Measurements from ENCODE around the gene FKBP1A.
"Not testable (repeated sequence)": the region's sequence is repeated elsewhere in the genome, so short reads cannot be mapped to it uniquely, and the experiment has no call there.

Gene FKBP1A

GRCh38 chr20:1415667-1416468 lies 23.0 kb upstream of the FKBP1A start:
- Histone ChIP-seq H3K9me3 (ENCODE audit: control insufficient read depth, low read depth, low read length) (peaks cover 4% of the 10 kb centered on the region), H3K36me3 (ENCODE audit: control insufficient read depth, low read depth, low read length) (no peaks in the 10 kb centered on the region), H3K27me3 (ENCODE audit: control insufficient read depth, insufficient read depth, low read length) (no peaks in the 10 kb centered on the region), H3K27ac (ENCODE audit: low read length) (no peak overlapping the region), H3K4me3 (ENCODE audit: low read length) (no peak overlapping the region), H3K9ac (ENCODE audit: low read length) (no peak overlapping the region), H3K4me1 (ENCODE audit: control insufficient read depth, low read depth, low read length) (no peaks in the 10 kb centered on the region)

DNA sequence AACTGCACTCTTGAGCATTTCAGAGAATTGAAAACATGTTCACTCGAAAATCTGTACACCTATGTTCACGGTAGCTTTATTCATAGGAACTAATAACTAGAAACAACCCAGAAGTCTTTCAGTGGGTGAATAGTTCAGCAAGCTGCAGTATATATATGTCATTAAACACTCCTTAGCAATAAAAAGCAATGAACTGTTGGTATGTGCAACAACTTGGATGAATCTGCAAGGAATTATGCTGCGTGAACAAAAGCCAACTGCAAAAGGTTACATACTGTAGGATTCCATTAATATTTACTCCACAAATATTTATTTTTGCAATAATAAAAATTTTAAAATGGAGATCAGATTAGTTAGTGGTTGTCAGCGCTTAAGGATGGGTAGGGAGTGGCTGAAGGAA lies 22.1 kb upstream of the FKBP1A start:
- Histone ChIP-seq H3K27ac (ENCODE audit: low read length) (no peak overlapping the region), H3K36me3 (ENCODE audit: control insufficient read depth, low read depth, low read length) (no peaks in the 10 kb centered on the region), H3K4me3 (ENCODE audit: low read length) (no peak overlapping the region)

GRCh38 chr20:1405801-1406200 lies 12.9 kb upstream of the FKBP1A start:
- H3K4me3 ChIP-seq (ENCODE audit: low read length) = no peak overlapping the region
- H3K36me3 ChIP-seq (ENCODE audit: control insufficient read depth, low read depth, low read length) = no peaks in the 10 kb centered on the region
- H3K9ac ChIP-seq (ENCODE audit: low read length) = no peak overlapping the region
- H3K27ac ChIP-seq (ENCODE audit: low read length) = no peak overlapping the region
- H3K27me3 ChIP-seq (ENCODE audit: control insufficient read depth, insufficient read depth, low read length) = no peaks in the 10 kb centered on the region
- H3K9me3 ChIP-seq (ENCODE audit: control insufficient read depth, low read depth, low read length) = no peaks in the 10 kb centered on the region
- no peaks in the 10 kb centered on the region for H3K4me1 ChIP-seq (ENCODE audit: control insufficient read depth, low read depth, low read length)

More for the DNA sequence above, 22.1 kb upstream of the FKBP1A start:
- H3K27me3 ChIP-seq (ENCODE audit: control insufficient read depth, insufficient read depth, low read length) = no peaks in the 10 kb centered on the region
- H3K9ac ChIP-seq (ENCODE audit: low read length) = no peak overlapping the region
- H3K9me3 ChIP-seq (ENCODE audit: control insufficient read depth, low read depth, low read length) = no peaks in the 10 kb centered on the region
- H3K4me1 ChIP-seq (ENCODE audit: control insufficient read depth, low read depth, low read length) = no peaks in the 10 kb centered on the region

DNA sequence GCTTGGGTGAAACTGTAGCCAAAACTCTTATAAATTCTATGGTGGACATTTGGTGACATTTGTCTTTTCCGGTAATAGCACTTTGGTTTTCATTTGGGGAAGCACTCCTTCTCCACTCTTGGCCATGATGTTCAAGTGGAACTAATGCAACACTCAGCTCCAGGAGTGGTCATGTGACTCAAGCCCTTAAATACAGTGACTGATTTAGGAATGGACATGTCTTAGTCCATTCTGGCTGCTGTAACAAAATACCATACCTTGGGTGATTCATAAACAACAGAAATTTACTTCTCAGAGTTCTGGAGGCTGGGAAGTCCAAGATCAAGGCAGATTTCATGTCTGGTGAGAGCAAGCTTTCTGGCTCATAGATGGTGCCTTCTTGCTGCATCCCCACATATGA lies 10.8 kb upstream of the FKBP1A start:
- H3K27me3 ChIP-seq (ENCODE audit: control insufficient read depth, insufficient read depth, low read length) = no peaks in the 10 kb centered on the region
- H3K9ac ChIP-seq (ENCODE audit: low read length) = no peak overlapping the region
- H3K4me1 ChIP-seq (ENCODE audit: control insufficient read depth, low read depth, low read length) = no peaks in the 10 kb centered on the region
- no peaks in the 10 kb centered on the region for H3K9me3 ChIP-seq (ENCODE audit: control insufficient read depth, low read depth, low read length)
- H3K36me3 ChIP-seq (ENCODE audit: control insufficient read depth, low read depth, low read length) = no peaks in the 10 kb centered on the region
- H3K27ac ChIP-seq (ENCODE audit: low read length) = no peak overlapping the region
- H3K4me3 ChIP-seq (ENCODE audit: low read length) = no peak overlapping the region

DNA sequence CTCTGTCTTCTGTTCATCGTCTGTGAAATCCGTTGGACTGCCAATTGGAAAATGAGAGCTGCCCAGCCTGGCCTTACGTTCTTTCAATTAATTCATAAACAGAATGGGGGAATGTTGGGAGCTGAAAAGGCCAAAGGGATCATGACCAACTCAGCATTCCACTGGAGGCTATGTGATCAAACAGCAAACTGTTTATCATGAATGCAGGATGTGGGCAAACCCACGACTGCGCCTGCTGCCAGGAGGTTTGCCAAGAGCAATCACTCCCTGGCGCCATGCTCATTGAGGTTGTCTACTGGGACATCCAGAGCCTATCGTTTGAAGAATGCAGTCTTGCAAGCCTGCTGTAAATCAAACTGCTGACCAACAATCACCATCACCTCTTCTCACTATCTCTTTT lies 9.3 kb upstream of the FKBP1A start:
- no peak overlapping the region for H3K9ac ChIP-seq (ENCODE audit: low read length)
- H3K36me3 ChIP-seq (ENCODE audit: control insufficient read depth, low read depth, low read length) = no peaks in the 10 kb centered on the region
- no peak overlapping the region for H3K4me3 ChIP-seq (ENCODE audit: low read length)
- peaks cover 2% of the 10 kb centered on the region for H3K27me3 ChIP-seq (ENCODE audit: control insufficient read depth, insufficient read depth, low read length)
- no peaks in the 10 kb centered on the region for H3K4me1 ChIP-seq (ENCODE audit: control insufficient read depth, low read depth, low read length)
- no peaks in the 10 kb centered on the region for H3K9me3 ChIP-seq (ENCODE audit: control insufficient read depth, low read depth, low read length)
- no peak overlapping the region for H3K27ac ChIP-seq (ENCODE audit: low read length)

- Histone ChIP-seq H3K27ac (ENCODE audit: low read length) (no peak overlapping the region), H3K36me3 (ENCODE audit: control insufficient read depth, low read depth, low read length) (no peaks in the 10 kb centered on the region), H3K9me3 (ENCODE audit: control insufficient read depth, low read depth, low read length) (no peaks in the 10 kb centered on the region), H3K4me3 (ENCODE audit: low read length) (no peak overlapping the region), H3K4me1 (ENCODE audit: control insufficient read depth, low read depth, low read length) (no peaks in the 10 kb centered on the region), H3K27me3 (ENCODE audit: control insufficient read depth, insufficient read depth, low read length) (peaks cover 9% of the 10 kb centered on the region), H3K9ac (ENCODE audit: low read length) (no peak overlapping the region)
Observed at GRCh38 chr20:1401451-1401907, 8.6 kb upstream of the FKBP1A start.

DNA sequence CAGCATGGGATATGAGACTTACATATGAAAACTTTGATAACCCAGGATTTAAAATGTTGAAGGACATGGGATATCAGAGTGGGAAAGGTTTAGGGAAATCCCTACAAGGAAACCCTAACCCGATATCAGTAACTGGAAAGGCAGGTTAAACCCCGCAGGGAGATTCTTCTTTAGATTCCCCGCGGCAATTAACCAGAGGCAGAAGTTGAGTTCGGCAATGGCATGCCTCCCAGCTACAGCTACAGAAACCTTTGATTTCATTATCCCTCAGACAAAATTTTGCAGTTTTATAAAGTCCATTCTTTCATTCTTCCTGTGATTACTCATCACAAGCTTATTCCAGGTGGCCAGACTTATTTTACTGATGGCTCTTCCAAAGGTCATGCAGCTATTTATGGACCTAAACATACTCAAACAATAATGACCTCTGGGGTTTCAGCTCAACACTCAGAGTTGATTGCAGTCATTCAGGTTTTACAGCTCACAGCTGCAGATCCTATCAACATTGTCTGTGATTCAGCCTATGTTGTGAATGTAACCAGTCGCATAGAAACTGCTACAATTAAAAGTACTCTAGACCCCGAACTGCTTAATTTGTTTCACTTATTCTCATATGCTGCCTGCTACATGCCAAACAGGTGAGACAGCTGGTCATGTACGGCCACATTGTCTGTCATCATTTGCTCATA lies 7.0 kb upstream of the FKBP1A start:
- H3K4me3 ChIP-seq (ENCODE audit: low read length); H3K36me3 ChIP-seq (ENCODE audit: control insufficient read depth, low read depth, low read length); H3K4me1 ChIP-seq (ENCODE audit: control insufficient read depth, low read depth, low read length); H3K27ac ChIP-seq (ENCODE audit: low read length); H3K9ac ChIP-seq (ENCODE audit: low read length); H3K9me3 ChIP-seq (ENCODE audit: control insufficient read depth, low read depth, low read length): not testable (repeated sequence)
- peaks cover 26% of the 10 kb centered on the region for H3K27me3 ChIP-seq (ENCODE audit: control insufficient read depth, insufficient read depth, low read length)

DNA sequence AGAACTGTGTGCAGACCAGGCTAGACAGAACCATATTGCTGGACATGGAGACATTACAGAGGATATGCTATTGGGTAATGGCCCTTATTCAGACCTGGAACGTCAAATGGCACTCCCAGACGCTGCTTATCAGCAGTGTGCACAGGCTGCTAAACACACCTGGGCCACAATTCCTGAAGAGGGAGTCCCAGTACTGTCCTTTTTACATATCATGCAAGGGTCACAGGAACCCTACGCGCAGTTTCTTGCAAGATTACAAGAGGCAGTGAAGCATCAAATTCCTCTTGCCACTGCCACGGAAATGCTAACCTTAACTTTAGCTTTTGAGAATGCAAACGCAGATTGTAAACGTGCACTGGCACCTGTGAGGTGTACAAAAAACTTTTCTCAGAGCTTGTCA lies 5.3 kb upstream of the FKBP1A start:
- not testable (repeated sequence) for H3K27ac ChIP-seq (ENCODE audit: low read length); H3K36me3 ChIP-seq (ENCODE audit: control insufficient read depth, low read depth, low read length); H3K9me3 ChIP-seq (ENCODE audit: control insufficient read depth, low read depth, low read length); H3K4me3 ChIP-seq (ENCODE audit: low read length); H3K4me1 ChIP-seq (ENCODE audit: control insufficient read depth, low read depth, low read length); H3K9ac ChIP-seq (ENCODE audit: low read length)
- H3K27me3 ChIP-seq (ENCODE audit: control insufficient read depth, insufficient read depth, low read length) = peaks cover 29% of the 10 kb centered on the region

- H3K9me3 ChIP-seq (ENCODE audit: control insufficient read depth, low read depth, low read length) = no peaks in the 10 kb centered on the region
- H3K4me1 ChIP-seq (ENCODE audit: control insufficient read depth, low read depth, low read length) = peaks cover 3% of the 10 kb centered on the region
- H3K9ac ChIP-seq (ENCODE audit: low read length) = no peak overlapping the region
- H3K27ac ChIP-seq (ENCODE audit: low read length) = no peak overlapping the region
- H3K36me3 ChIP-seq (ENCODE audit: control insufficient read depth, low read depth, low read length) = no peaks in the 10 kb centered on the region
- H3K4me3 ChIP-seq (ENCODE audit: low read length) = no peak overlapping the region
- peaks cover 29% of the 10 kb centered on the region for H3K27me3 ChIP-seq (ENCODE audit: control insufficient read depth, insufficient read depth, low read length)
Observed at GRCh38 chr20:1397710-1398109, 4.9 kb upstream of the FKBP1A start.

GRCh38 chr20:1396702-1397101 lies 3.8 kb upstream of the FKBP1A start:
- Histone ChIP-seq H3K27me3 (ENCODE audit: control insufficient read depth, insufficient read depth, low read length) (peaks cover 29% of the 10 kb centered on the region), H3K9ac (ENCODE audit: low read length) (no peak overlapping the region), H3K4me1 (ENCODE audit: control insufficient read depth, low read depth, low read length) (peaks cover 5% of the 10 kb centered on the region), H3K36me3 (ENCODE audit: control insufficient read depth, low read depth, low read length) (no peaks in the 10 kb centered on the region), H3K9me3 (ENCODE audit: control insufficient read depth, low read depth, low read length) (no peaks in the 10 kb centered on the region), H3K4me3 (ENCODE audit: low read length) (no peak overlapping the region), H3K27ac (ENCODE audit: low read length) (no peak overlapping the region)

DNA sequence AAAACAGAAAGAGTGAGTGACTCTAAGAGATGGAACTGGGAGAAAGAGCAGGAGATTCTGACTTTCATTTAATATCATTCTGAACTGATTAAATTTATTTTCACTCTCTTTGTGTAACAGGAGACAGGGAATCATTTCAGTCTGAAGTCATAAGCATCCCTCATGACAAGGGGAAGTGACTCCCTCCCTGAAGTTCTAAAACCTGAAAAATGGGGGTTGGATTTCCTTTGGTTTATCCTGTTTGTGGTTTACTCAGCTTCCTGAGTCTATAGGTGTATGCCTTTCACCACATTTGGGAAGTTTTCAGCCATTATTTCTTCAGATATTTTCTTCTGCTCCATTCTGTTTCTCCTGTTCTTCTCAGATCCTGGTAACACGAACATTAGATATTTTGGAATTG lies 3.4 kb upstream of the FKBP1A start:
- peaks cover 8% of the 10 kb centered on the region for H3K4me1 ChIP-seq (ENCODE audit: control insufficient read depth, low read depth, low read length)
- H3K4me3 ChIP-seq (ENCODE audit: low read length) = no peak overlapping the region
- H3K36me3 ChIP-seq (ENCODE audit: control insufficient read depth, low read depth, low read length) = no peaks in the 10 kb centered on the region
- no peaks in the 10 kb centered on the region for H3K9me3 ChIP-seq (ENCODE audit: control insufficient read depth, low read depth, low read length)
- peaks cover 29% of the 10 kb centered on the region for H3K27me3 ChIP-seq (ENCODE audit: control insufficient read depth, insufficient read depth, low read length)
- no peak overlapping the region for H3K27ac ChIP-seq (ENCODE audit: low read length)
- no peak overlapping the region for H3K9ac ChIP-seq (ENCODE audit: low read length)

GRCh38 chr20:1394686-1395085 lies 1.8 kb upstream of the FKBP1A start:
- Histone ChIP-seq H3K9me3 (ENCODE audit: control insufficient read depth, low read depth, low read length) (no peaks in the 10 kb centered on the region), H3K36me3 (ENCODE audit: control insufficient read depth, low read depth, low read length) (no peaks in the 10 kb centered on the region), H3K9ac (ENCODE audit: low read length) (no peak overlapping the region), H3K4me3 (ENCODE audit: low read length) (no peak overlapping the region), H3K4me1 (ENCODE audit: control insufficient read depth, low read depth, low read length) (peaks cover 22% of the 10 kb centered on the region), H3K27ac (ENCODE audit: low read length) (no peak overlapping the region), H3K27me3 (ENCODE audit: control insufficient read depth, insufficient read depth, low read length) (peaks cover 29% of the 10 kb centered on the region)

Data from iPS-18a (cell line).